NCI-H524 treated with DMSO at 0.1 percent for 48 hours (cell line): Measurements from ENCODE around the gene YTHDC1.
"Not testable (repeated sequence)": the region's sequence is repeated elsewhere in the genome, so short reads cannot be mapped to it uniquely, and the experiment has no call there.

Experiments used
- DNase-seq: peaks from one replicate; lab custom pipeline; 2025; lab: John Stamatoyannopoulos, UW

The YTHDC1 gene

GRCh38 chr4:68288393-68288740 lies 61.5 kb downstream of the YTHDC1 start:
- no peak for DNase-seq

- DNase-seq: no peak
Measured at GRCh38 chr4:68287704-68288392, 62.0 kb downstream of the YTHDC1 start.

GRCh38 chr4:68283714-68284113 lies 66.2 kb downstream of the YTHDC1 start:
- DNase-seq: no peak

GRCh38 chr4:68283095-68283494 lies 66.8 kb downstream of the YTHDC1 start:
- no peak for DNase-seq

- DNase-seq: not testable (repeated sequence)
Measured at GRCh38 chr4:68281796-68282740, 67.8 kb downstream of the YTHDC1 start.

- no peak for DNase-seq
Measured at GRCh38 chr4:68278029-68278428, 71.9 kb downstream of the YTHDC1 start.

GRCh38 chr4:68277627-68278026 lies 72.3 kb downstream of the YTHDC1 start:
- no peak for DNase-seq

- no peak for DNase-seq
Measured at GRCh38 chr4:68272860-68273259, 77.0 kb downstream of the YTHDC1 start.

- no peak for DNase-seq
Measured at GRCh38 chr4:68272380-68272779, 77.5 kb downstream of the YTHDC1 start.

- DNase-seq: no peak
Measured at GRCh38 chr4:68271851-68272357, 78.0 kb downstream of the YTHDC1 start.

GRCh38 chr4:68267433-68267944 lies 82.4 kb downstream of the YTHDC1 start:
- DNase-seq: no peak

- DNase-seq: no peak
Measured at GRCh38 chr4:68264875-68265565, 84.9 kb downstream of the YTHDC1 start.
